CD4-positive, alpha-beta T cell treated with Interleukin-1 beta for 1 hour (primary cell): ENCODE measurements around the gene CPNE6.
"Not testable (repeated sequence)": the region's sequence is repeated elsewhere in the genome, so short reads cannot be mapped to it uniquely, and the experiment has no call there.

Experiments
- DNase-seq, 2 donors: peaks; one replicate each; pipeline ENCODE4 v3.0.0-alpha.2; 2020 to 2022

CPNE6 gene

DNA sequence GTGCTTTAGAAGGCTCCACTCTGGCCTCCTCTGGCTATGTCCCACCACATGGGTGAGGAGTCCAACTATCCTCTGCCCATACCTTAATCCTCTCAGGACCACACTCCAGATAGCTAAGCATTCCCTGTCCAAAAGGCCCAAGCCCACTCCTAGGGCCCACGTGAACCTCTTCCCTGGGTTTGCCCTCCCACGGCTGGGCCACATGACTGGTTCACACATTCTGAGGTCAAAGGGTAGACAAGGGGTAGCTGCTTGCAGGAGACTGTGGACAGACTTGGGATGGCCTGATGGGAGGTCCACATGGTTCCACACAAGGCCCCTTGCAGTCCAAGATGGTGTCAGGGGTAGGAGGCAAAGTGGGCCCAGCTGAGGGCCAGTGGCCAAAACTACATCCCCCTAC is 16.7 kb downstream of the CPNE6 start:
- DNase-seq: no peak

DNA sequence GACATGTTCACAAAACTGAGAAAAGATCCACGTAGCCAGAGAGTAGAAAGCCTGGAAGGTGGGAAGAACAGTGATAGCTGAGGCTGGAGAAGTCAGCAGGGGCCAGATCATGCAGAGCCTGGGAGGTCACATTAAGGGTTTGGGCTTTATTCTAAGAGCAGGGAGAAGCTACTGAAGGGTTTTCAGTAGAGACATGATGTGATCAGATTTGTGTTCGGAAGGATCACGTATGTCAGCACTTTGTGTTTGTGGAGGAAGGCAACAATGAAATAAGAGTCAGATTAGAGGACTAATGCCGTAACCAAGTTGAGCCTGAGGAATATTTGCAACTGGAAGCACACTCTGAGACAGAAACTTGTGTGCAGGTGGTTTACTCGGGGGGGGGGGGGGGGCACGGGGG is 18.5 kb downstream of the CPNE6 start:
- no peak for DNase-seq

DNA sequence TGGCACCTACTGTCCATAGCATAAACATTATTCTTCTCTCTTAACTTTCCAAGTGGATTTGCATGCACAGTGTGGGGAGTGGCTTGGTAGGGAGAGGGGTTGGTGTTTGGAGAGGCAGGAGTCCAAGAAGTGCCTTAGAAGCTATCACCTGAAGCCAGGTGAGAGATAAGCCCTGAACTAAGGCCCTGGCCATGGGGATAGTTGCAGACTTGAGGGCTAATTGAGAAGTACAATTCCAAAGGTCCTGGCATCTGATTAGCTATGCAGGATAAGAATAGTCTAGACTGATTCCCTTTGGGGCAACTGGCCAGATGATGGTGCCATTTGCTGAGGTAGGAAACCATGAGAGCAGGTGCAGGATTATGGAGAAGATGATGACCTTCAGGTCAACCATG is 20.7 kb downstream of the CPNE6 start:
- no peak for DNase-seq

DNA sequence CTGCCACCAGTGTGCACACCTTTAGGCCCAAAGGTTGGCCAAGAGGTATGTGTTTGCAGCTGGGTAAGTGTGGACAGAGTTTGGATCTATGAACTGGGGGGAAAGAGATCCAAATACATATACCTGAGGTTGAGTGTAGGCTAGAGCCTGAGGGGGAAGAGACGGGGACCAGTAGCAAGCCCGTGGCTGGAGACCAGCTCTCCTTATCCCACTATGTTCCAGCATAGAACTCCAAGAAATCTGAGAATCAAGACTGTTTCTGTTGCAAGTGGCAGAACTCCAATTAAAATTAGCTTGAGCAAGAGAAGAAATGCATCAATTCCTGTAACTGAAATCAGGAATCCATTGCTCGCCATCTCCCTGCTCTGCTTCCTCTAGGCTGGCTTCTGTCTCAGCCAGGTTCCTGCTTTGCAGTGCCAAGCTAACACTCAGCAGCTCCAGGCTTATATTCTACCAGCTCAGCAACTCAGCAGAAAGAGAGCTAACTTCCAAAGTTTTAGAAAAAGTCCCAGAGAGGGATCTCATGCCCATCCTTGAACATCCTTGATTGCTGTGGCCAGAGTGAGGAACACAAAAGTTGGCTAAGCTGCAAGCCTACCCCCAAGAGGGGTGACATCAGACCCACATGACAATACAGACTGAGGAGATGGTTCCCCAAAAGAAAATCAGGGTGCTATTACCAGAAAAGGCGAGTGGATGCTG is 21.3 kb downstream of the CPNE6 start:
- DNase-seq: no peak

DNA sequence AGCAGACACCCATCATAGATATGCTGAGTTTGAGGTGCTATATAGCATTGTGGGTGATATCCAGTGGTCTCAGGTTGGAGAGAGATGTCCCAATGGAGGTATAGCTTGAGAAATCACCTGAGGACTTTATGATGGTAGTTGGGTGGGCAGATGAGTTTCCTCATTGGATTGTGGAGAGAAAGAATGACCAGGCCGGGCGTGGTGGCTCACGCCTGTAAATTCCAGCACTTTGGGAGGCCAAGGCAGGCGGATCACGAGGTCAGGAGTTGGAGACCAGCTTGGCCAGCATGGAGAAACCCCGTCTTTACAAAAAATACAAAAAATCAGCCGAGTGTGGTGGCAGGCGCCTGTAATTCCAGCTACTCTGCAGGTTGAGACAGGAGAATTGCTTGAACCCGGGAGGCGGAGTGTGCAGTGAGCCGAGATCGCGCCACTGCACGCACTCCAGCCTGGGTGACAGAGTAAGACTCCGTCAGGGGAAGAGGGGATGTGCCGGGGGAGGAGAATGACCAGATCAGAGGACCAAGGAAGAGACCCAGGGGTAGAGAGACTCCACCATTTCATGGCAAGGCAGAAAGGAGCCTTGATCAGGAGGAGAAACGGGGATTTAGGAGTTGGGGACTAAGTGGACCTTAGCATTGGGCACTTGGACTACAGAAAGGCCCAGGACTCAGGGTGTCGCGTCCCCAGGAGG is 22.0 kb downstream of the CPNE6 start:
- no peak for DNase-seq

DNA sequence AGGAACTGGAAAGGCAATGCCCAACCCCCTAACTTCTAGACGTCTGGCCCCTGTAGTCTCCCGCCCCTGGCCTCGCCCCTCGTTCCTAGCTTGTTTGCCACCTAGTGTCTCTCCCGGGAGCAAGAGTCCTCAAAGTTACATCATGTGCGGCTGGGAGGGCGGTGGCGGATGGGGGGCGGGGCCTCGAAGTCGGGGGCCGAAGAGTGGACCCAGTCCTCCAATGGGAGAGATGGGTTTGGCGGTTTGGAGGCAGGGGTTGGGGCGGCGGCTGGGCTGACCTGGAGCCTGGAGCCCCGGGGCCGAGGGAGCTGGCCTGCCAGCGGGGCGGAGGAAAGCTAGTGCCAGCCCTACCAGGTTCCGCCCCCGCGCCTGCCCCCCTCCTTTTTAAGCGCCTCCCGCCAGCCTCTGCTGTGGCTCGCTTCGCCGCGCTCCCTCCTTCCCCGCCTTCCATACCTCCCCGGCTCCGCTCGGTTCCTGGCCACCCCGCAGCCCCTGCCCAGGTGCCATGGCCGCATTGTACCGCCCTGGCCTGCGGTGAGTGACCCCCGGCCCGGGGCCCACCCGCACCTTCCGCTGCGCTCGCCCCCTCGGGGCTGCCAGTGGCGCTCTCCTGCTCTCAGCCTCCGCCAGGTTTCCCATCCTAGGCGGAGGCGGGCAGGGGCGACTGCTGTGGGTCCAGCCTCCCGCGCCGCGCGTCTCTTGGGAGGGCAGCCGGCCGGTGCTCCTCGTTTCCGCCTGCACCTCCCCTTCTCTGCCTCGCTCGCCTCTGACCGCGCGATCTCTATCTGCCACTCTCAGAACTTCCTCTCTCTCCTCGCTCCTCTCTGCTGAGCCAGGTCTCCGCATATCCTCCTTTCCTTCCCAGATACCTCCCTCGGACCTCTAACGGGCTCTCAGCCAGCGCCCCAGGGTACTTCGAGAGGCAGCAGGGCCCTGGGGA is 22.8 kb downstream of the CPNE6 start, which contains the start of gene PCK2:
Gene PCK2, plus strand, starts transcription at position 411 of the 940 bp plus-strand sequence. Its CDS starts 95 bp downstream, at position 506.
- peak; percentile 72 to 84 for DNase-seq

DNA sequence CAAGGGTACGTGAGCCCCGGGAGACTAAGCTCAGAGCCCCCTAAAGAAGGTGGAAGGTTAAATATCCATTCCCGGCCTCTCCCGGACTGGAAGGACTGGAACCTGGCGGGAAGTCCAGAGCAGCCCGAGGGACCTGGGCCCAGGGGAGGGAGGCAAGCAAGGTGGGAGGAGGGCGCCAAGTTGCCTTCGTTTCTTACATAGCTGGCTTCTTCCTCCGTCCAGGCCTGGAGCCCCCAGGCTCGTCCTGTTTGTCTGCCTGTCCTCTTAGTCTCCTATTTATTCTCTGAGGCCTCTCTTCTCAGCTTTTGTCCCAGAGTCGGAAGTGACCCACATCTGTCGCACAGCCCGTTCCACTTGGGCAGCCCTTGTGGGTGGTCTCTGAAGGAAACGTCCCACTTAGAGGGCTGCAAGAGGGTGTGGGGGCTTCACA is 23.5 kb downstream of the CPNE6 start:
- DNase-seq: no peak

DNA sequence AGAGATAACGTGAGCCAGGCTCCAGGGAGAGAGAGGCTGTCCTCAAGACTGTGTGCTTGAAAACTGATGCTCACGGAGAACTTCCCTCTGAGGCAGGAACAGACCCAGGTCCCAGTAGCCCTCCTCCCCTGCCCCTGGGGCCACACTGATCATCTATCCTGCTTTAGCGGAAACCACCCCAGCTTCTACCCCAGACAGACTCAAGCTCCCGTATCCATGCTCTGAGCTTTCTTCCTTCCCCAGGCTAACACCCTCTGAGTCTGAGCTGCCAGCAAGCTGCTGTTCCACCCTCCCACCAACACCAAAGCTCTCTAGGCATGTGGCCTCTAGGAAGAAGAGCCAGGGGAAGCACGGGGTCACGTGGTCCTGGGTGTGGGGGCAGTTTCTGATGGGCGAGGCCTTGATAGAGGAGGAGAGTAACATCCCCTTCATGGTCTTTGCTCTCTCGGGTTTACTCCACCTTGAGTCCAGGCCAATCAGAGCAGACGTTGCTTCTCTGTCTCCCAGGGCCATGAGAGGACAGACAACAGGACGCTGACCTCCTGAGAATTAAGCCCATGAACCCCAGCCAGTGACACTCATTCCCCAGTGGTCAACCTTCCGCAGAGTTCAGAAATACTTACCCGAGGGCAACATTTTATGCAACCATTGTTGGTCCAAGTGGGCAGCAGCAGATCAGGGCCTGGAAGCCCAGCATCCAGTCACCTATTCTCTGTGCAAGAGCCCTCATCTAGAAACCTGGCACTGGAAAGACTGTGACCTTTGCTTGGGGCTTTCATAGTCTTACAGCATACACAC is 24.1 kb downstream of the CPNE6 start:
- peak; percentile 35 to 51 for DNase-seq

DNA sequence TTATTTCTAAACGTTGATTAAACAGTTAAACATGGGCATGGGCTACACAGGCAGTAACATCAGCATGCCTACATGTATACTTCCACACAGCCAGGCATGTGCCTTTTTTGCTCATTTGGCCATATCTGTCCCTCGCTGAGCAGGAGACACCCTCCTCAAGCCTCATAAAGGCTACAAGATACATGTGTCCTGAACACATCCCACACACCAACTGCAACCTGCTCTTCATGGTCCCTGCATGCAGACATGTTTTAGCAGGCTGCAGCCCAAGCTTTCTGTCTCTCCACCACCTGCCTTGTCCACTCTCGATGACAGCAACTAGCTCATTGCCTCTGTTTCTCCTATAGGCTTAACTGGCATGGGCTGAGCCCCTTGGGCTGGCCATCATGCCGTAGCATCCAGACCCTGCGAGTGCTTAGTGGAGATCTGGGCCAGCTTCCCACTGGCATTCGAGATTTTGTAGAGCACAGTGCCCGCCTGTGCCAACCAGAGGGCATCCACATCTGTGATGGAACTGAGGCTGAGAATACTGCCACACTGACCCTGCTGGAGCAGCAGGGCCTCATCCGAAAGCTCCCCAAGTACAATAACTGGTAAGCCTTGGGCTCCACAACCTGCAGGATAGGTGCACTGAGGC is 25.3 kb downstream of the CPNE6 start:
- no peak for DNase-seq

DNA sequence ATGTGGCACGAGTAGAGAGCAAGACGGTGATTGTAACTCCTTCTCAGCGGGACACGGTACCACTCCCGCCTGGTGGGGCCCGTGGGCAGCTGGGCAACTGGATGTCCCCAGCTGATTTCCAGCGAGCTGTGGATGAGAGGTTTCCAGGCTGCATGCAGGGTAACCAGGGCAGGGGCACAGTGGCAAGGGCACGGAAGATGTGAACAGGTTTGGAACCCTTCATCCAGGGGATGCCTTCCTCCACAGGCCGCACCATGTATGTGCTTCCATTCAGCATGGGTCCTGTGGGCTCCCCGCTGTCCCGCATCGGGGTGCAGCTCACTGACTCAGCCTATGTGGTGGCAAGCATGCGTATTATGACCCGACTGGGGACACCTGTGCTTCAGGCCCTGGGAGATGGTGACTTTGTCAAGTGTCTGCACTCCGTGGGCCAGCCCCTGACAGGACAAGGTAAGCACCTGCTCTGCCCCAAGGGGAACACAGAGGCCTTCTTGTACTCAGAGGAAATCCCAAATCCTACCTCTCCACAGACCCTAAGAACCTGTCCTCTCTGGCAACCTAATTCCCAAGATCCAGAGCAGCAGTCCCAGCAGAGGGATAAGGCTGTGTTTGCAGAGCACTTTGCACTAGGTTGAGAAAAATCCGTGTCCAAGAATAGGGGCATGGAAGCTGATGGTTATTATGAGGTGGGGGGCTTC is 27.0 kb downstream of the CPNE6 start:
- no peak for DNase-seq

DNA sequence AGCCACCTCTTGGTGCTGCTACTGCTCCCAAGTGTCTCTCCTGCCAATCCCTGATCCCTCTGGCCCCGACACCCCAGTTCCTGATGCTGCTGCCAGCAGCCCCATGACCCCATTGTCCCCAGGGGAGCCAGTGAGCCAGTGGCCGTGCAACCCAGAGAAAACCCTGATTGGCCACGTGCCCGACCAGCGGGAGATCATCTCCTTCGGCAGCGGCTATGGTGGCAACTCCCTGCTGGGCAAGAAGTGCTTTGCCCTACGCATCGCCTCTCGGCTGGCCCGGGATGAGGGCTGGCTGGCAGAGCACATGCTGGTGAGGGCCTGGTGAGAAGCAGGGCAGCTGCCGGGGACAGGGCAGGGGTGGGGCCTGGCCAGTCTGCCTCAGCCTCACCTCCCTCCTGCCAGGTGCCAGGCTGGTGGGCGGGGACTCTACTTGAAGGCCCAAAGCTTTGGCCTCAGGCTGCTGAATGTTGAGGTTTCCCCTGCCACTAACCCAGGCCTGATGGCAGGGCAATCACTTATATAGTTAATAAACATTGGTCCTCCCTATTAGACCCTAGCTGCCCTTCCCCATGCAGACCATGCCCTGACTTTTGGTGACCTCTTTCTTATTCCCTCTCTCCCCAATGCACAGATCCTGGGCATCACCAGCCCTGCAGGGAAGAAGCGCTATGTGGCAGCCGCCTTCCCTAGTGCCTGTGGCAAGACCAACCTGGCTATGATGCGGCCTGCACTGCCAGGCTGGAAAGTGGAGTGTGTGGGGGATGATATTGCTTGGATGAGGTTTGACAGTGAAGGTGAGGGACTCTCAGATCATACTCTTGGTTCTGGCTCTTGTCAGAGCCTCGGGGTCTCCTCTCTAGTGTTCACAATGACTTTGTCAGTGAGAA is 27.8 kb downstream of the CPNE6 start:
- no peak for DNase-seq

DNA sequence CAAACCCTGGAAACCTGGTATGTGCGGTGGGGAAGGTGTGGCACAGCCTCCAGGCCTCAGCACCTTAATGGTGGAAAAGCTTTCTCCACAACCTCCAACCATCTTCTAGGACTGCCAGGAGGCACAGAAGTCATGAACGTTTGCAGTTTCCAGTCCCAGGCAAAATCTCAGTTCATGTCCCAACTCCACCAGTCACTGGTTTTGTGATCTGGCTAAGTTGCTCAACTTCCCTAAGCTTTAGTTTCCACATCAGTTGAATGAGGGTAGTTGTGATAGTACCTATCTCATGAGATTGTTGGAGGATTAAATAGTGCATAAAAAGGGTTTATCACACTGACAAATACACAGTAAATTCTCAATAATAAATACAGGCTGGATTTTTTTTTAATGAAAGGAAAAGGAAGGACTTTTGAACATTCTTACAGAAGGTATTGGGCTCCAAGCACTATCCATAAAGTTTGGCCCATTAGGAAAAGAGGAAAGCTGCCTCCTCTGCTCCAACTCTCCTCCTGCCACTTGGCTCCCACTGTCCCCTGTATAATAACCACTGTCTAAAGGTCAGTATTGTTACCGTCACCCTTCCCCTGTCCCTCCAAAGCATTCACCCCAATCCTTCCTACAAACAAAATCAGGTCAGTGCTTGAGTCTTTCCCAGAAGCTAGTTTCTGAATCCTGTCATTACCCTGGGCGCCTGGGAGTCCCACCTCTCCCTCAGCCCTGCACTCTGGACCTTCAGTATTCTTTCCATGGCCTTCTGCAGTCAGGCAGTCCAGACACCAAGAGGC is 29.0 kb downstream of the CPNE6 start:
- DNase-seq: no peak

DNA sequence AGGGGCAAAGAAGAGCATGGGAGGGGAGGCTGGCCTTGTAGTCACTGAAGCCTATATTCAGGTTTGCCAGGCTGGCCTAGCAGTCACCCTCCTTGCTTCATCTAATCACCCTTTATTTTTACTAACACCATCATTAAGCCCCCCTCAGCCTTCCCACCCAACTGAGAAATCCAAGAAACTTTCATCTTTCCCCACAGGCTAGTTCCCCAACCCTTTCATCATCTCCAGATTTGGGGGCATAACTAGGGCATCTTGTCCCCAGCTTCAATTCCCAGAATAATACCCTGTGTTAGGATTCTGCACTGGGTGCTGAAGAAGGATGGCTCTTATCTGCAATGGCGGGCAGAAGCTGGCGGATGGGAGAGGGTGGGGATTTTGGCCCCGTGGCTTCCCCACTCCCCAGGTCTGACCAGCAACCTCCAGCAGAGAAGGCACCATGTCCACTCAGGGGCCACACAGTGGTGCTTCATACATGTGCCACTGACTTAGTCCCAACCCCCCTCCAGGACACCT is 29.7 kb downstream of the CPNE6 start:
- DNase-seq: no peak

DNA sequence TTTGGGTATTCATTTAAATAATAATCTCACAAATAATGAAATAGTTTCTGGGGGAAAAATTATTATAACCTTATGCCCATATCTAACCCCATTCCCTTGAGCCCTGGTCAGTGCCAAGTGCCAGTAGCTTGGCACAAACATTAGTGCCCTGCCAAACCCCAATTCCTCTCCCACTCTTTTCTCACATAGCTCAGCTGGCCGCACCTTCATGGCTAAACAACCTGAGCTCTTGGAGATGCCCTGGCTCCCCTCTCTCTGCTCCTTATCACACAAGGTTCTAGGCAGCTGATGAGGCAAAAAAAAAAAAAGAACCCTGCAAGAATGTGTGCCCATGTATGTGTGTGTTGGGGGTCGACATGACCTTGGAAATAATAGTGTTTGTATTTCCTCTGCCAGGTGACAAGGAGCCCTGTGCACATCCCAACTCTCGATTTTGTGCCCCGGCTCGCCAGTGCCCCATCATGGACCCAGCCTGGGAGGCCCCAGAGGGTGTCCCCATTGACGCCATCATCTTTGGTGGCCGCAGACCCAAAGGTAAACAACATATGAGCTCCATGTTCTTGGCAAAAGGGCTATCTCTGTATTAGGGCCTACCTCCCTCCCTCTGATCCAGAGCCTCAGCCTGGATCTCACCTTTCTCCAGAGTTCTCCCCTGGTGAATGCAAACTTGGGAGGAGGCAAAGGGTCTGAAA is 31.1 kb downstream of the CPNE6 start:
- DNase-seq: no peak

DNA sequence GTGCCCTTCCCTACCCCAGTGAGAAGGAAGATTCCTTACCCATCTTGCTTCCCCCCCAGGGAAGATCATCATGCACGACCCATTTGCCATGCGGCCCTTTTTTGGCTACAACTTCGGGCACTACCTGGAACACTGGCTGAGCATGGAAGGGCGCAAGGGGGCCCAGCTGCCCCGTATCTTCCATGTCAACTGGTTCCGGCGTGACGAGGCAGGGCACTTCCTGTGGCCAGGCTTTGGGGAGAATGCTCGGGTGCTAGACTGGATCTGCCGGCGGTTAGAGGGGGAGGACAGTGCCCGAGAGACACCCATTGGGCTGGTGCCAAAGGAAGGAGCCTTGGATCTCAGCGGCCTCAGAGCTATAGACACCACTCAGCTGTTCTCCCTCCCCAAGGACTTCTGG is 32.1 kb downstream of the CPNE6 start:
- no peak for DNase-seq

DNA sequence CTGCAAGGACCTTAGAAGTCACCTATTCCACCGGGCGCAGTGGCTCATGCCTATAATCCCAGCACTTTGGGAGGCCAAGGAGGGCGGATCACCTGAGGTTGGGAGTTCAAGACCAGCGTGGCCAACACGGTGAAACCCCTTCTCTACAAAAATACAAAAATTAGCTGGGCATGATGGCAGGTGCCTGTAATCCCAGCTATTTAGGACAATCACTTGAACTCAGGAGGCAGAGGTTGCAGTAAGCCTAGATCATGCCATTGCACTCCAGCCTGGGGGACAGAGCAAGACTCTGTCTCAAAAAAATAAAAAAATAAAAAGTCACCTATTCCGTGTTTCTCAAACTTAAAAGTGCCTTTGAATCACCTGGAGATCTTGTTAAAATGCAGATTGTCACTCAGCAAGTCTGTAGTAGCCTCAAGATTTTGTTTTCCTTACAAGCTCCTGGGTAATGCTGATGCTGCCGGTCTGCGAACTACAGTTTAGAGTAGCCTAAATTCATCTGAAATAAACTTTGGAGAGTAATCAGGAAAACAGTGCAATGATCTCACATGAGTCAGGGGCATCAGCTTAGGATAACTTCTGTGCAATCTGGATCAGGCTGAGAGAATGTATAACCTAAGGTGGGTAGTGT is 34.4 kb downstream of the CPNE6 start:
- not testable (repeated sequence) for DNase-seq

DNA sequence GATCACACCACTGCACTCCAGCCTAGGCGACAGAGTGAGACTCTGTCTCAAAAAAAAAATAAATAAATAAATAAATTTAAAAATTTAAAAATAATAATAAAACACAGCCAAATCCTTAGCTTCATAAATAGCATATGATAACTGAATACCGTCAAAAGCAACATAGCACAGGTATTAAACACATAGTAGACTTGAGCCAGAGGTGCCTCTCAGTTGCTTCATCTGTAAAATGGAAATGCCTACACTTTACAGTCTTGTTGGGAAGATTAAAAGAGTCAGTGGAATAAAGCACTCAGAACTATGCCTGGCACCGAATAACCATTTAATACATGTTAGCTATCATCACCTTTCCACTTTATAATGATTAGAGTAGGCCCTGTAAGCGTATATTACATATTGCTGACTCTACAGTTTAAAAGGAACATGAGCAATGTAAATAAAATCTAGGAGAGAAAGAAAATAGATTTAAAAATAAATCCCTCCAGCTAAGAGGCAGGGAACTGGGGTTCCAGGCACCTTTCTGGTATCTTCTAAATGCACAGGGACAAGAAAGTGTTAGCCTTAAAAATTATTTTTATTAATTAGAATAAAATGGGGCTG is 35.4 kb downstream of the CPNE6 start:
- DNase-seq: no peak
